Stimulated activated CD4-positive, alpha-beta T cell treated with anti-CD3 and anti-CD28 coated beads, Interleukin-12 subunit alpha, Interleukin-12 subunit beta, amount 100 ng/mL, for 4 hours (primary cell): Measurements from ENCODE around the gene TPX2.
"Not testable (repeated sequence)": the region's sequence is repeated elsewhere in the genome, so short reads cannot be mapped to it uniquely, and the experiment has no call there.

Source experiments
- DNase-seq: peaks from one replicate; pipeline ENCODE4 v3.0.0-alpha.2; 2020

The TPX2 gene

DNA sequence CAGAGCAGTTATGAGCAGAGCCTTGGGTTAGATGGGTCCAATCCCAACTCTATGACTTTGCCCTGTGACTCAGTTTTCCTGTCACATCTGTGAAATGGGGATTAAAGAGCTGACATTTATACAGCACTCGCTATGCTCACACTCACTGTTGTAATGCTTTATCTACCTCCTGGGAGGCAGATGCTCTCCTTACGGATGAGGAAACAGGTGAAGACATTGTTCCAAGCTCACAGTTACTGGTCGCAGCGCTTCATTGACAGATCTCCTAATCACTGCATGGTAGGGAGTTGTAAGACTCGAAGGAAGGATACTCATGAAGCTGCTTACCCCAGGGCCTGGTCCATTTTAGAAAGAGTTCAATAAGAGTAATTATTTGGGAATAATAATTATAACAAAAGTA lies 77.1 kb downstream of the TPX2 start:
- DNase-seq, result no peak

DNA sequence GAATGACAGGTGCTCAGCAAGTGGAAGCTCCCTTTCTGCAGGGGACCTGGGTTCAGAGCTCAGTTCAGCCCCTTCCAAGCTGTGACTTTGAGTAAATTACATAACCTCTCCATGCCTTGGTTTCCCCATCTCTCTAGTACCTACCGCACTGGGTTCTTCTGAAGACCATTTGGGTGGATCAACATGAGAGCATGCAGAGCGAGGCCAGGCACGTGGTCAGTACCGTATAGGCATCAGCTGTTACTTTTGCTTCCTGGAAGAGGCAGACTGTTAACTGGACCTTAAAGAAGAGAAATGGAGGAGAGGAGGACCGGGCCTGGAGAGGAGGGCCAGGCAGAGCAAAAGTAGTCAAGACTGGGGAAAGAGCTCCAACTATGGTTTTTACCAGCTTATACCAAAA lies 78.4 kb downstream of the TPX2 start:
- no peak for DNase-seq

DNA sequence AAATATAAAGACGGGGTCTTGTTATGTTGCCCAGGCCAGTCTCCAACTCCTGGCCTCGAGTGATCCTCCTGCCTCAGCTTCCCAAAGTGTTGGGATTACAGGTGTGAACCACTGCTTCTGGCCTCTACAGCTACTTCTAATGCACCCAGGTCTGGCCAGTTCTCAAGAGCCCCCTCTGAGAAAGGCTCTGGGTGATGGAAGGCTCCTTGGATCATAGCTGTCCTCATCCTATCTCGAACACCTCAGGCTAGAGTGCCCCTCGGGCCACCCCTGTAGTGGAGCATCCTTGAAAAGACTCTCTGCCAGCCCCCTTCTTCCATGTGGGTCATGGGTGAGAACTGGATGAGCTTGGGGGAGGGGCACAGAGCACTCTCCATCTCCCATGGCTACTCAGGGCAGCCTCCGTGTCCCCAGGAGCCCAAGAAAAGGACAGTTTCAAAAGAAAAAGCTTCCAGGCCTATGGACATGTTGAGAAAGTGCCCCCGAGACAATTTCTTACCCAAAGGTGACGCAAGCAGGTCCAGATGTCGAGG lies 79.4 kb downstream of the TPX2 start:
- no peak for DNase-seq

DNA sequence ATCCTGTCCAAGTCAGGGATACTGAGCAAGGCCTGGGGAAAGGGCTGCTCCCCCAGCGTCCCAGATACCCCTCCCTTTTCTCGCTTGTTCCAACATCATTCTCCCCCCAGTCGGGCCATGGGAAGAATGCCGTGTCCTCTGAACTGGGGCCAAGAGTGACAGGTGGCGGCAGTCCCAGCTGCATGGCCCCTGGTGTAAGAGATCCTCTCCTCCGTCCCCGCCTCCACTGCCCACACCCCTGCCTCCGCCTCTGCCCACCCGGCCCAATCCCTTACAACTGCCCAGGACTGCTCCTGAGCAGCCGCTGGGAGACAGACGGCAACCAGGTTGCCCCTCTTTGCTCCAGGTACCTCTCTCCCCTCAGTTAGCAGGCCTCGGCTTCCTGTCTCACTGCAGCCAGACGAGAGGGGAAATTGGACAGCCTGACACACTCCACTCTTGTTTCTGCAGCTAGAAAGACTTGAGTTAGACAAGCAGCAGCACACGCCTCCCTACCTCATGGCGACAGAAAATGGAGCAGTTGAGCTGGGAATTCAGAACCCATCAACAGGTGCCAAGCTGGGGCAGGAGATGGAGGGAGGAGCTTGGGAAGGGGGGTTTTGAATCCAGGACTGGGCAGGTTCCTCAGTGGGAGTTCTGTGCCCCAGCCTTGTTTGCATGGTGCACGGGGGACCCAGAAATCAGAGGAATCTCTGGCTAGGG lies 80.1 kb downstream of the TPX2 start, which contains the start of gene MYLK2:
MYLK2 (plus strand) TSS at position 274 of the 702 bp plus-strand sequence; CDS start at position 499, 225 bp downstream.
- no peak for DNase-seq

DNA sequence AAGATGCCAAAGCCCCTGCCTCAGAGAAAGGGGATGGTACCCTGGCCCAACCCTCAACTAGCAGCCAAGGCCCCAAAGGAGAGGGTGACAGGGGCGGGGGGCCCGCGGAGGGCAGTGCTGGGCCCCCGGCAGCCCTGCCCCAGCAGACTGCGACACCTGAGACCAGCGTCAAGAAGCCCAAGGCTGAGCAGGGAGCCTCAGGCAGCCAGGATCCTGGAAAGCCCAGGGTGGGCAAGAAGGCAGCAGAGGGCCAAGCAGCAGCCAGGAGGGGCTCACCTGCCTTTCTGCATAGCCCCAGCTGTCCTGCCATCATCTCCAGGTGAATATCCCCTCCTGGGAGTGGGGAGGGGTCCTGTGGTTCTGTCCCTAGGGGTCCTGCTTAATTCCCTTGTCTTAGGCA lies 81.1 kb downstream of the TPX2 start:
- no peak for DNase-seq

DNA sequence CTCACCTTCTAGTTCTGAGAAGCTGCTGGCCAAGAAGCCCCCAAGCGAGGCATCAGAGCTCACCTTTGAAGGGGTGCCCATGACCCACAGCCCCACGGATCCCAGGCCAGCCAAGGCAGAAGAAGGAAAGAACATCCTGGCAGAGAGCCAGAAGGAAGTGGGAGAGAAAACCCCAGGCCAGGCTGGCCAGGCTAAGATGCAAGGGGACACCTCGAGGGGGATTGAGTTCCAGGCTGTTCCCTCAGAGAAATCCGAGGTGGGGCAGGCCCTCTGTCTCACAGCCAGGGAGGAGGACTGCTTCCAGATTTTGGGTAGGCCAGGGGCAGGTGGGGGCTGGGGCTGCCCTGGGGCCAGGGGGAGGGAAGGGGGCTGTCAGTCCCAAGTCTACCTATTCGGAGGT lies 82.3 kb downstream of the TPX2 start:
- DNase-seq, result no peak

DNA sequence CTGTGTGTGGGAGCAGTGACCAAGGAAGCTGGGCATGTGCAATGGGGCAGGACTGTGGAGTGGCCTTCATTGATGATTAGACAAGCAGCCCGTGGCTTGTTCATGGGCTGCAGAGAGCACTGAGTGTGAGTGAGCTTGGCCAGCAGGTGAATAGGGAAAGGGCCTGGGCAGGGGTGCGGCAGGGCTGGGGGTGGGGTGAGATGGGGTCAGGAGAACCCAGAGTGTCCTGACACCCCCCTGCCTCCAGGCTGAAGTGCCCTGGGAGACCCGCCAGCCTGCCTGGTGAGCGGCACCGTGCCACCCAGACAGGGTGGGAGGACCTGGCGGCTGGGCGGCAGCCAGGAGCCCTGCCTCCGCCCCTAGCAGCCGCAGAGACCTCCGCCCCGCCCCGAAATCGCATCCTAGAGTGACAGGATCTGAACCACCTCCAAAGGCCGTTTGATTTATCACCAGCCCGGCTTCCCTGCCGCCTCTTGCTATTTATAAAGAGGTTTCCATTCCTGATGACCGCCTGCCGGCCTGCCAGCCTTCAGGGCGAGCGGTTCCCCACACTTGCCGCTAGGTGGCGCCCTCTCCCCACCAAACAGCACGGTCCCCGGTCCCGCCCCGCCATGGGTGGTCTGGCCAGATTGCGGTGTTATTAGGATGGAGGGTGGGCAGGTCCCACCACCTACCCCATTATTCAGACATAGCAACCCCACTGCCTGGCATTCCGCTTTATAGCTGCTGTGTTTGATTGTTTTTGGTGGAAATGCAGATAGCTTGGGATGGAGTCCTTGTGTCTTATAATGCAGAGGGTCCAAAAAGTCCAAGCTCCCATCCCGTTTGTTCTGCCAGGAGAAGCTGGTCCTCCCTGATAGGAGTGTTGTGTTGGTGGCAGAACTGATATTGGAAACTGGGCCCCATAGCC lies 83.6 kb downstream of the TPX2 start:
- peak; percentile 76 for DNase-seq

DNA sequence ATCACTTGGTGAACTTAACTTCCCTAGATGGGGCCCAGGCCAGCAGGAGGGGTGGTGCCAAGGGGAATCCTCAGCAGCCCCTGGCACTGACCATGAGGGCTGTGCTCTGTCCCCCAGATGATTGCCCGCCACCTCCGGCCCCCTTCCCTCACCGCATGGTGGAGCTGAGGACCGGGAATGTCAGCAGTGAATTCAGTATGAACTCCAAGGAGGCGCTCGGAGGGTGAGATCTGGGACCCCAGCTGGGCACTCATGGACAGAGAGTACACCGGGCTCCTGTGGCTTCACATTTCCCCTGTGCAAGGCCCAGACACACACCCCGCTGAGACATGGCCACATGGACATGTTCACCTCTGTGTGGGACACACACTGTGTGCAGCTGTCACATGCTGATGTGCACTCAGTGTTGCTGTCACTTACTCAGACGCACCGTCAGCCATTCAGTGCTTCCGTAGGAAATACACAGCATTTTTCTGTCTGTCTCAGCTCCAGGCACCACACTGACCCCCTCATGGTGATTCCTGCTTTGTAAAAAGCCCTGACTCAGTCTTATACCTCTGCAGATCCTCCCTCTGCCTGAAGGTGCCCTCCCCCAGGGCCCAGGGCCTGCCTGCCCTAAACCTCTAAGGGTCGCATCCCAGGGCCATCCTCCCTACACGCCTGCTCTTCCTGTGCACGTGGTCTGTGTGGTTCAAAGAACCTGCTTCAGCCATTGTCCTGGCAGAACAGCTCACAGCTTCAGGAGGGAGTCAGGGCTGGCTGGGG lies 84.5 kb downstream of the TPX2 start:
- DNase-seq, result no peak

DNA sequence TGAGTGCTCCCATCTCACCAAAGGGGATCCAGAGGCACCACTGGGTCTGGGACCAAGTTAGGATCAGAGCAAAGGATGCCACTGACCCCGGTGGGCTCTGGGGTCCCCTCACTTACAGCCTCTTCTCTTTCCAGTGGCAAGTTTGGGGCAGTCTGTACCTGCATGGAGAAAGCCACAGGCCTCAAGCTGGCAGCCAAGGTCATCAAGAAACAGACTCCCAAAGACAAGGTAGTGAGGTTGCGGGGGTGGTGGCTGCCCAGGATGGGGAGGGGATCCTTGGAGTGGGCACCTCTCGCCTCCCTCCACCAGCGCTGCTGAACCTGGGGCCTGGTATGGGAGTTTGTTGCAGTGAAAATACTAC lies 85.0 kb downstream of the TPX2 start:
- DNase-seq, result no peak

DNA sequence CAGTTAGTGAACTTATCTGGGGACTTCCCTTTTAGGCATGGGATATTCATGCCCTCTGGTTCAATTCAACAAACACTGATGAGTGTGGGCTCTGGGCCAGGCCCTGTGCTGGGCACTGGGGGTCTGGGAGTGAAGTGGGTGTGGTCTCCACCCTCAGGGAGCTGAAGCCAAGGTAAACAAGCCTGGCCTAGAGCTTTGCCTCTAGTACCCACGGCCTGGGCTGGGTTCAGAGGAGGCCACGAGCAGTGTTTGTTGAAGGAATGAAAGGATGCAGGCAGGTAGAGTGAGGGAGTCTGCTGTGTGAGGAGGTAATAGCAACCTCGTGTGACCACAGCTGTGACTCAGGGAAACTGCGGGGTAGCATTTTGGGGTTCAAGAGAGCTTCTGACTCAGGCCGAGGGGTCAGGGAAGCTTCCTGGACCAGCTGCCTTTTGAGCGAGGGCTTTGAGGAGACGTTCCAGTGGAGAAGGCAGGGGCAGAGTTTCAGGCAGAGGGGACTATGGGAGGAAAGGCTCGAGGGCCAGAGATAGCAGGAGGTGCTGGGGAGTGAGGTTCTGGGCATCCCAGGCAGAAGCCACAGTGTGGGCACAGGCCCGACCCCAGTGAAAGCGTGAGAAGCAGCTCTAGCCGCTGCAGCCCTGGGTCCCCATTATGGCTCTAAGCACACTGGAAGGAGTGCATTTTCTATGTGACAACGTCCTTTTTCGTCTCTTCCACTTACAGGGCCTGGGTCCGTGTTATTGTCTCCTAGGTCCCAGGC lies 85.6 kb downstream of the TPX2 start:
- DNase-seq, result no peak

DNA sequence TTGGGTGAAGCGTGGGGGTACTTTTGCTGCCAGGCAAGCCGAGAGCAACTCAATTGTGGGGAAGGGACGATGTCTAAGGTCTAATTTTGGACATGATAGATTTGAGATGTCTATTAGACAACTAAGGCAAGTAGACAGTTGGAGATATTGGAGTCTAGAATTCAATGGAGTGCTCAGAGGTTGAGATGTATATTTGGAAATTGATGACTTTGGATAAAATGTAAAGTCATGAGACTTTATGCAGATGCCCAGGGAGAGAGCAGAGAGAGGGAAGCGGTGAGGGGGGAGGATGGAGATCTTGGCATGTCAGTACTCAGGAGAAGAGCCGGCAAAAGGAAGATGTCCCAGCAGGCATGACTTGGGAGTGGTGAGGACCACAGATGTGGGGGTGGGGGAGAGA lies 87.0 kb downstream of the TPX2 start:
- DNase-seq, result no peak

DNA sequence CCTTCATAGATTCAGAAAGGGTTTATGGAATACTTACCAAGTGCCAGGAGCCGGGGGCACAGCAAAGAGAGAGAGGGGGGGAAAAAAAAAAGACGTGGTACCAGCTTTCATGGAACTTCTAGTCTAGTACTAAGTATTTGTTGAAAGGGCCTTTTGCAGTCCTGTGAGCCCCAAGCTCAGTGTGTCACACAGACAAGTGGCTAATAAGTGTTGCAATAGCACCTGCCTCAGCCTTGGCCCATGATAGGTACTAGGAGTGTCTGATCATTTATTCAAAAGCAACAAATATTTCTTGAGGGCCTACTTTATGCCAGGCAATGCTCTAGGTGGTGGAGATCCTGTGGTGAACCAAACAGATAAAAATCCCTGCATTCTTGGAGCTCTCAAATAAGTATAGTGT lies 88.0 kb downstream of the TPX2 start:
- DNase-seq, result no peak

DNA sequence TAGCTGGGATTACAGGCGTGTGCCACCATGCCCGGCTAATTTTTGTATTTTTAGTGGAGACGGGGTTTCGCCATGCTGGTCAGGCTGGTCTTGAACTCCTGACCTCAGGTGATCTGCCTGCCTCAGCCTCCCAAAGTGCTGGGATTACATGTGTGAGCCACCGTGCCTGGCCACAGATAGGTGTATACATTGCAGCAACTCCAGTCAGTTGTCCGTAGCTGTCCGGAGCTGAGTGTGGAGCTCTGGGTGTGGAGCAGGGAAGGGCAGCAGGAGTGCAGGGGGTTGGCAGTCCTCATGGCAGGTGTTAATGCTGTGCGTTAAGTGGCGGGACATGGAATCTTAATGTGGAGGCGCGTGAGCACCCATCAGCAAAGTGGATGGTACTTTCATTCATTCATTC lies 88.9 kb downstream of the TPX2 start:
- DNase-seq, result not testable (repeated sequence)

DNA sequence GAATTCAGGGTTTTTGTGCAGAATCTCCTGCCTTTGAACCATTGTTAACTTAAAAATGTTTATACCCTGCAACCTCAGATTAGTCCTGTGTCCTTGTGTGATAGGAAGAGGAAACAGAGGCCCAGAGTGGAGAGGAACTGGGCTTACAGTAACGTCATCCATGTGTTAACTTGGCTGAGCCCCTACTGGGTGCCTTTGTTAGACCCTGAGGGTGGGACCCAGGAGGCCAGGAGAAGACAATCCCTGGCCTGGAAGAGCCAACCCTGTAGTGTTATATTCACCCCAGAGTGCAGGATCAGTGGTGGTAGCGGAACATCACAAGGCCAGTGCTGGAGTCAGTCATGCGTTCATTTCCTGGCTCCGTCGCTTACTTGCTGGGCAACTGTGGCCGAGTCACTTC lies 90.6 kb downstream of the TPX2 start:
- no peak for DNase-seq

DNA sequence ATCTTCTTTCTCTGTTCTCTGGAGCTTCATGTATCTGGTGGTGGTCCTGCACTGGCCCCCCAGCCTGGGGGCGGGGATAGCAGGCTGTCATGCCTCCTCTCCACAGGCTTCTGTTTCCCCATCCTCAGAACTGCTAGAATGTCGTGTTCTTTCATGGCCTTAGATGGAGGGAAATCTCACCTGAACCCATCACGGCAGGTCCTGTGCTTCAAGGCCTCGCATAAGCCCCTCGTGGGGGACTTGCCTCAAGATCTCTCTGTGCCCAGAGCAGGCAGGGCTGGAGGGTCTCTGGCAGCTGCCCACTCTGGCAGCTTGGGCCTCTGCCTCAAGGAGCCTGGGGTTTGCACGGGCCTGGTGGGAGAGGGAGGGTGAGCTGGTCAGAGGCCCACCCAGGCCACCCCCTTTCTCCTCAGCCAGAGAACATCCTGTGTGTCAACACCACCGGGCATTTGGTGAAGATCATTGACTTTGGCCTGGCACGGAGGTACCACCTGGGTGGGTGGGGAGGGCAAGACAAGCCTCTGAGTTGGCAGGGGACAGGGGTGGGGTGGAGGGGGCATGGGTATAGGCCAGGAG lies 91.4 kb downstream of the TPX2 start:
- no peak for DNase-seq

DNA sequence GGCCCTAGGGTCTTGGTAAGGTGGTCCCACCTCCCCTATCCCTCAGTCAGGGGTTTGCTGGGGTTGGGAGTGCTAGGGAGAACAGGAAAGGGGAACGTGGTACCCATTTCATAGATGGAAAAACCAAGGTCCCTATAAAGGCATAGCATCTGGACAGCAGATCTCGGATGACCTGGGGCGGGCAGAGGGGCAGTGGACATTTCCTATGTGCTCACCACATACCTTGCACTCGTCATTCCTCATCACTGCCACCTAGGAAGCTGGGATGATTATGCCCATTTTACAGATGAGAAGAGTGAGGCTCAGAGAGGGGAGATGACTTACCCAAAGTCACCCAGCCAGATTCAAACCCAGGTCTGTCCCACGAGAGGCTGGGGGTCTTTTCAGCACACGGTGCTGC lies 92.1 kb downstream of the TPX2 start:
- no peak for DNase-seq

DNA sequence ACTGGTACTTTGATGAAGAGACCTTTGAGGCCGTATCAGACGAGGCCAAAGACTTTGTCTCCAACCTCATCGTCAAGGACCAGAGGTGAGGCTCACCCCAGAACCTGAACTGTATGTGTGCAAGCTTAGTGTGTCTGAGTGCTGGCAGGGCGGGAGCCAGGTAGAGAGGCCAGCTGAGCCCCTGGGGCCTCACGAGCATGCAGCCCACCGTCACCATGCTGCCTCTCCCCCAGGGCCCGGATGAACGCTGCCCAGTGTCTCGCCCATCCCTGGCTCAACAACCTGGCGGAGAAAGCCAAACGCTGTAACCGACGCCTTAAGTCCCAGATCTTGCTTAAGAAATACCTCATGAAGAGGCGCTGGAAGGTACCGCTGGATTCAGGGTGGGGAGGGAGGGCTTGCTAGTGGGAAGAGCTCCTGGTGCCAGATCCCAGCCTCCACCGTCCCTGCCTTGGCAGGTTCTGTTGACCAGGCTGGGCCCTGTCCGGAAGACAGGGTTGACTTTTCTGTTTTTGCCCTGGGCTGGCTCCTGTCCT lies 92.7 kb downstream of the TPX2 start:
- DNase-seq, result no peak

DNA sequence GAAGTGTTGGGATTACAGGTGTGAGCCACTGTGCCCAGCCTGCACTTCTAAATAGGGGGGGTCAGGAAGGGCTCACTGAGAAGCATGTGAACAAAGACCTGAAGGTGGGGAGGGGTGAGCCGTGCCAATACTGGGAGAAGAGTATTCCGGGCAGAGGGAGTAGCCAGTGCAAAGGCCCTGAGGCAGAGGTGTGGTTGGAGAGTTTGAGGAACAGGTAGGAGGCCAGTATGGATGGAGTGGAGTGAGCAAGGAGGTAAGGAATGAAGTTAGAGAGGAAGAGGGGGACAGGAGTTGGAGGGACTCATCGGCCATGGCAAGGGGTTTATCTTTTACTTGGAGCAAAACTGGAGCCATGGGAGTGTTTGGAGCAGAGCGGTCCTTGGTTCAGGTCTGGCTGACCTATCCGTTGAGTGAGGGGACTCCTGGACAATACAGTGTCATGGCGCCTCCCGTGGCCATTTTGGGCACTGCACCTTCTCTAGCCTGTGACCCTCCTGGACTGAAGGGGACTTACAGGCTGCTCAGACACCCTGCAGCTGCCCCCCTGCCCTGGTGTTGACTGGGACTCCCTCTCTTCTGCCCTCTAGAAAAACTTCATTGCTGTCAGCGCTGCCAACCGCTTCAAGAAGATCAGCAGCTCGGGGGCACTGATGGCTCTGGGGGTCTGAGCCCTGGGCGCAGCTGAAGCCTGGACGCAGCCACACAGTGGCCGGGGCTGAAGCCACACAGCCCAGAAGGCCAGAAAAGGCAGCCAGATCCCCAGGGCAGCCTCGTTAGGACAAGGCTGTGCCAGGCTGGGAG lies 94.2 kb downstream of the TPX2 start:
- peak; percentile 61 for DNase-seq

DNA sequence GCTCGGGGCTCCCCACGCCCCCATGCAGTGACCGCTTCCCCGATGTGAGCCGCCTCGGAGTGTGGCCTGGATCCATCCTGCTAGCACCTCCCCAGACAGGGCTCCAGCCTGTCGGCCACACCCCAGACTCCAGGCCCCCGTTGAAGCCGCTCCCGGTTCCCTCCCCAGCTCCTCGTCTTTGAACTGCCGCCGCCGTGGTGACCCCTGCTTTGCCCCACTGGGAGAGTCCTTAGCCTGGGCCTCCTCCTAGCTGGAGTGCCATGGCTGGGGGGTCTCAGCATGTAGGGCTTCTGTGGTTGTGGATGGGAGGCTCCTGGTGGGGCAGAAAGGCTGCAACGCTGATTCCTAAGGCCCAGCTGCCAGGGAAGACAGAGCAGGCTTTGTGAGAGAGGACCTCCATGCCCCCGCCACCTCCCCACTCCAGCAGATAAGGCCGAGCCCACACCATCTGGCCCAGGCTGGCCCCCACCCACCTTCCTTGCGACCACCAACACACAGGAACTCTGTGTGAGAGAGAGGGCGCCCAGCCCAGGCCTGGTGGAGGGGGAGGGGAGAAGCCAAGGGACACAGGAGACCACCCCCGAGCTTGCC lies 94.9 kb downstream of the TPX2 start:
- DNase-seq, result no peak

DNA sequence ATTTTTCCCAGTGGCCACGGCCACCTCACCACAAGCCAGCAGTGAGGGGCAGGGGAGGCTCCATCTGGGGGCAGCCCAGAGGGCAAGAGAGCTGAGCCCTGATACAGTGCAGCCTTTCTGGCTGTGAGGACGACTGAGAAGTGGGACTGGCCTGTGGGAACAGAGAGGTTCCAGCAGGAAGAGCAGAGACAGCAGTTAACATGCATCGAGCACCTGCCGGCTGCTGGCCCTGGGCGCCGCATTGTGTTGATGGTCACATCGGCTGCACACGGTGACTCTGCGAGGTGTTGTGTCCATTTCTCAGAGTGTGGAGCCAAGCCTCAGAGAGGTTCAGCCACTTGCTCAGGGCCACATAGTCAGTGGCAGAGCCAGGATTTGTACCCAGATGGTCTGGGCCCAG lies 96.5 kb downstream of the TPX2 start:
- DNase-seq, result no peak
